Measurements from ENCODE around the gene SYT7. TPM values are rescaled to one million over a fixed set of nuclear protein-coding genes. Genes with fewer than 3 reads are reported as not detected.

The SYT7 gene
- total RNA-seq, 1 donor, result 0.43 TPM

DNA sequence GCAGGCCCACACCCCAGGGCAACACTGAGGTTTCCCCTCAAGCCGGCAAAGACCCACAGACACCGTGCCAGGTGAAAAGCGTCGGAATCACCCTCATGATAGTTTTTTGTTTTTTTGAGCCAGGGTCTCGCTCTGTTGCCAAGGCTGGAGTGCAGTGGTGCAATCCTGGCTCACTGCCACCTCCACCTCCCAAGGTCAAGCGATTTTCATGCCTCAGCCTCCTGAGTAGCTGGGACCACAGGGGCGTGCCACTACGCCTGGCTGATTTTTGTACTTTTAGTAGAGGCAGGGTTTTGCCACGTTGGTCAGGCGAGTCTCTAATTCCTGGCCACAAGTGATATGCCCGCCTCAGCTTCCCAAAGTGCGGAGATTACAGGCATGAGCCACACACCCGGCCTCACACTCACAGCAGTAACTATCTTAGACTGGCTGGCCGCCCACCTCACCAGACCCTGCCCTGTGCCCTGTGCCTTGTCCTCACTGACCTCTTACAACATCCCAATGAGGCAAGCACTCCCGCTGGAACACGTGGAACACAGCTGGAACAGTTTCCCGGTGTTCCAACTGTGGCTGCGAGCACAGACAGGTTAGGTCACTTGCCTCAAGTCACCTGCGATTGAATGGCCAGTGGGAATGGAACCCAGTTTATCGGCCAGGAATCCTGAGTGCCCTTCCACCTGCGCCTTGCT is 51.2 kb downstream of the SYT7 start:
- no peak overlapping the region for H3K4me3 ChIP-seq (ENCODE audit: low read depth, low read length)
- TF ChIP-seq CTCF (IDR thresholded peaks at IDR 0.05; ENCODE audit: insufficient read depth, low read depth, low read length), result no peak
- DNase-seq (ENCODE audit: low read depth), result peak; percentile 74

DNA sequence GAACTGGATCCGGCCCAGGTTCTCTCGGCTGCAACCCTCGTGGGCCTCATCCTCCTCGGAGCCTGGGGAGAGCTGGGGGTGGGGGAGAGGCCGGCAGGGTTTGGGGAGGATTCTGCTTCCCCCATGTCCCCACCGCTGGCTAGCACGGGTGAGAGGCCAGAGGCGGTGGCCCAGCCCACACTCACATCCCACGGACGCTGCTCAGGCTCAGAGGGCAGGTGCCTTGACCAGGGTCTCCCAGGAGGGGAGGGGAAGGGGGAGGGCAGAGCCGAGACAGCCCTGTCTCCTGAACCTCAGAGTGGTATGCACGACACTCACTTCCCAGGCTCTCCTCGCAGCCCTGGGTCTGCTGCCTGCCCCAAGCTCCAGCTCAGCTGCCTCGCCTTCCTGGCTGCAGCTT is 52.8 kb downstream of the SYT7 start:
- no peak for DNase-seq (ENCODE audit: low read depth)
- TF ChIP-seq CTCF (IDR thresholded peaks at IDR 0.05; ENCODE audit: insufficient read depth, low read depth, low read length), result no peak
- no peak overlapping the region for H3K4me3 ChIP-seq (ENCODE audit: low read depth, low read length)

DNA sequence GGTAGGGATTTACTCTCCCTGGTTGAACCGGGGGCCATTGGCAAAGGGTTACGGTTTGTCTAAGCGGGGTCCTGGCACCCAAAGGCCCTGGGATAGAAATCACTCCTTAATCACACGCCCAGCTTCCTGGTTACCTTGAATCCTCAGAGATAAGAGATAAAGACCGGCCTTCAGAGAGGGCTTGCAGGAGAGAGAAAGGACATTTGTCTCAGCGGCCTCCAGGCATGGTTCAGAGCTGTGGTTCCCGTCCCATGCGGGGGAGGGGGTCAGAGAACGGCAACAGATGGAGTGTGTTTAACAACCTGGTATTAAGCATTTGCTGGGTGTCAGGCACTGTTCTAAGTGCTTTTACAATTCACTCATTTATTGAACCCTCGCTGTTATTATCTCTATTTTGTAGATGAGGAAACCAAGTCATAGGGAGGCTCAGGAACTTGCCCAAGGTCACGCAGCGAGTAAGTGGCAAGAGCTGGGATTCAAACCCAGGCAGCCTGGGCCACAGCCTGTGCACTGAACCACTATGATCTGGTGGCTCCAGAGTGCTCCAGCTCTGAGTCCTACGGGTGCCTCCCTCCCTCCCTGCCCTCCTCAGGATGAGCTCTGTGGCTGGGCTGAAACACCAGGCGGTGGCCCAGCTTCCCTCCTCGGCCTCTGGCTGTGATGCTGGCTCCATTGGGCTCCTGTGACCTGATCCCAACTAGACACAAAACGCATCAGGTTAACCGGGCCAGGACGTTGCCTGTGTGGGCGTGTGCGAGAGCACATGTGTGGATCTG is 53.7 kb downstream of the SYT7 start:
- H3K4me3 ChIP-seq (ENCODE audit: low read depth, low read length), result no peak overlapping the region
- no peak for DNase-seq (ENCODE audit: low read depth)
- no peak for TF ChIP-seq CTCF (IDR thresholded peaks at IDR 0.05; ENCODE audit: insufficient read depth, low read depth, low read length)

DNA sequence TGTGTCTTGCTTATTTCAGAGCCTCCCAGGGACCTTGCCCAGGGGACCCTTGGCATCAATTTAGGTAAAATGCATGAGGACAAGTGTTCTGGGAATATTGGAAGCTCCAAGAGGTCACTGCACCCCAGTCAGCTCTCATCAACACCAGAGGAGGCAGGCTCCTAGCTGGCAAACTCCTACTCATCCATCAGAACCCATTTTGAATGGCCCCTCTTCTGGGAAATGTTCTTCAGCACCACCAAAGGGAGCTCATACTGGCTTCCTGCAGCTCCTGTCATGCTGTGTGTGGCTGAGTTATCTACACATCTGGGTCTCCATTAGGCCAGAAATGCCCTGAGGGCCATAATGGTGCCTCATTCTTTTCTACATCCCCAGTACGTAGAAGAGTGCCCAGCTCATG is 54.6 kb downstream of the SYT7 start:
- TF ChIP-seq CTCF (IDR thresholded peaks at IDR 0.05; ENCODE audit: insufficient read depth, low read depth, low read length), result no peak
- DNase-seq (ENCODE audit: low read depth), result no peak
- H3K4me3 ChIP-seq (ENCODE audit: low read depth, low read length), result no peak overlapping the region

- H3K4me3 ChIP-seq (ENCODE audit: low read depth, low read length), result no peak overlapping the region
- no peak for DNase-seq (ENCODE audit: low read depth)
- no peak for TF ChIP-seq CTCF (IDR thresholded peaks at IDR 0.05; ENCODE audit: insufficient read depth, low read depth, low read length)
Observed at GRCh38 chr11:61524963-61525587, 55.8 kb downstream of the SYT7 start.

- TF ChIP-seq CTCF (IDR thresholded peaks at IDR 0.05; ENCODE audit: insufficient read depth, low read depth, low read length), result no peak
- DNase-seq (ENCODE audit: low read depth), result no peak
- no peak overlapping the region for H3K4me3 ChIP-seq (ENCODE audit: low read depth, low read length)
Observed at GRCh38 chr11:61524446-61524845, 56.4 kb downstream of the SYT7 start.
